Measurements from ENCODE around the gene DHRS11.

Gene DHRS11

DNA sequence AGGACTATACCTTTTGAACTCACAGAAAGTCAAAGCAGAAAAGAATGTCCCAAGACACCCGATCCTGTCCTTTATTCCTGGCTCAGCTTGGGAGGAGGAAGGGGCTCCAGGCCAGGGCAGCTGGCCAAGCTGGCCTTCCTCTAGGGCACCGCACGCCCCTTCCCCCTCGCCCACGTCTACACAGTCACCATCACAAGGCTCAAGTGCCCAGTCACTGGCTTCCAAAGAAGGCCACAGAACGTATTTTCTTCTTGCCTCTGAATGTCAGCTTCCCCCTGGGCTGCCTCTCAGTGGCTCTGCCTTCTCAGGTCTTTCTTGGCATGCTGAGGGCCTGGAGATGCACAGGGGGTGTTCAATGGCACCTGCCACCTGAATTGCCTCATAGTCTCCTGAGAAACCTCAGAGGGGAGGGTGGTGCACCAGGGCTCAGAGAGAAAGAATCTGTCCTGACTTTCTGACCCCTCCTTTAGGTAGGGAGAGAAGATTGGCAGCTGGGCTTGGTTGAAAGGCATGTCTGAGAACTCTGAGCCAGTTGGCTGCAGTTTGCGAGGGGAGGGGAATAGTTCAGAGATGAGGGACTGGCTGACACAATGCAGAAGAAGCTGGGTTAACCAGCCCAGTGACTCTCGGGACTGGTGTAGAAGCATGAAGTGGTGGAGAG is 2.1 kb downstream of the DHRS11 start:
- DNase-seq (ENCODE audit: low read depth), result no peak
- no peak overlapping the region for H3K4me3 ChIP-seq (replicated peaks; ENCODE audit: low read depth, low read length)
- TF ChIP-seq, protein P1, sequence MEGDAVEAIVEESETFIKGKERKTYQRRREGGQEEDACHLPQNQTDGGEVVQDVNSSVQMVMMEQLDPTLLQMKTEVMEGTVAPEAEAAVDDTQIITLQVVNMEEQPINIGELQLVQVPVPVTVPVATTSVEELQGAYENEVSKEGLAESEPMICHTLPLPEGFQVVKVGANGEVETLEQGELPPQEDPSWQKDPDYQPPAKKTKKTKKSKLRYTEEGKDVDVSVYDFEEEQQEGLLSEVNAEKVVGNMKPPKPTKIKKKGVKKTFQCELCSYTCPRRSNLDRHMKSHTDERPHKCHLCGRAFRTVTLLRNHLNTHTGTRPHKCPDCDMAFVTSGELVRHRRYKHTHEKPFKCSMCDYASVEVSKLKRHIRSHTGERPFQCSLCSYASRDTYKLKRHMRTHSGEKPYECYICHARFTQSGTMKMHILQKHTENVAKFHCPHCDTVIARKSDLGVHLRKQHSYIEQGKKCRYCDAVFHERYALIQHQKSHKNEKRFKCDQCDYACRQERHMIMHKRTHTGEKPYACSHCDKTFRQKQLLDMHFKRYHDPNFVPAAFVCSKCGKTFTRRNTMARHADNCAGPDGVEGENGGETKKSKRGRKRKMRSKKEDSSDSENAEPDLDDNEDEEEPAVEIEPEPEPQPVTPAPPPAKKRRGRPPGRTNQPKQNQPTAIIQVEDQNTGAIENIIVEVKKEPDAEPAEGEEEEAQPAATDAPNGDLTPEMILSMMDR (IDR thresholded peaks at IDR 0.05; ENCODE audit: low read length, missing control alignments), result no peak

DNA sequence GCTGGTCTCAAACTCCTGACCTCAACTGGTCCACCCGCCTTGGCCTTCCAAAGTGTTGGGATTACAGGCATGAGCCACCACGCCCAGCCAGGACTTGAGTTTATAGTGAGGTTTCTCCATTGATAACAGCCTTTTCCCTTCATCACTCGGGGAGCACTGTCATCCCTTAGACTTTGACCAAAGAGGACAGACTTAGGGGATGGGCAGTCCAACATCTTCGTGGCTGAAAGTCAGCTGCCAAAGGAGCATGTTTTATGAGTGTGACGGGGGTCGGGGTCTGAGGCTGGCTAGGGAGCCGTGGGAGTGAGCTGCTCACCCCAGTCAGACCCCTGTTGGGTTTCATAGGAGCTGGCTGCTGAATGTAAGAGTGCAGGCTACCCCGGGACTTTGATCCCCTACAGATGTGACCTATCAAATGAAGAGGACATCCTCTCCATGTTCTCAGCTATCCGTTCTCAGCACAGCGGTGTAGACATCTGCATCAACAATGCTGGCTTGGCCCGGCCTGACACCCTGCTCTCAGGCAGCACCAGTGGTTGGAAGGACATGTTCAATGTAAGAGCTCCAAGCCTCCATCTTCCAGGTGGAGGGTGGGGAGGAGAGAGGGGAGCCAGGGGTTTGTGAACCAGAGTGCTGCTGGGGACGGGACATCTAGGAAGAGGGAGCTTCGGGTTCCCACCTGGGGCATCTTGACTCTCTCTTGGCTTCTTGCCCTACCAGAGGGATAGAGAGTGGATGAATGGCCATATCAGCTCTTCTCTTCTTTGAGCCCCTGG is 3.1 kb downstream of the DHRS11 start:
- DNase-seq (ENCODE audit: low read depth), result no peak
- H3K4me3 ChIP-seq (replicated peaks; ENCODE audit: low read depth, low read length), result no peak overlapping the region
- TF ChIP-seq, protein P1 (IDR thresholded peaks at IDR 0.05; ENCODE audit: low read length, missing control alignments), result no peak

DNA sequence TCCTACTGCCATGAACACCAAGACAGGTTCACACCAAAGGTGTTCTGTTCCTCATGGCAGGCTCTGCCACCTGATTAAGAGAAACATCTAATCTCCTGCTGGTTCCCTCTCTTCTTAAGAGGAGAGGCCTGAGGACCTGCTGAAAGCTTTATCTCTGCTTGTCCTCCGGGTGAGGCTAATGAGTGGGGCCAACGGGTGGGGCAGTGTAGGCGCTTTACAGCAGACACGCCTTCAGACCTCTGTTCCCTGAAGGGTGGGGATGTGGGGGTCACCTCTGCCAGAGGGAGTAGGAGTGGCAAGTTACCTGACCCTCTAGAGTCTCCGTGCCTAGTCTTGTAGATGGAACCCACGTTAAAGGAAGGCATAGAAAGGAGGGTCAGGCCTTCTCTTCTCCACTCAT is 5.5 kb downstream of the DHRS11 start:
- TF ChIP-seq, protein P1 (IDR thresholded peaks at IDR 0.05; ENCODE audit: low read length, missing control alignments), result no peak
- no peak for DNase-seq (ENCODE audit: low read depth)
- H3K4me3 ChIP-seq (replicated peaks; ENCODE audit: low read depth, low read length), result no peak overlapping the region

DNA sequence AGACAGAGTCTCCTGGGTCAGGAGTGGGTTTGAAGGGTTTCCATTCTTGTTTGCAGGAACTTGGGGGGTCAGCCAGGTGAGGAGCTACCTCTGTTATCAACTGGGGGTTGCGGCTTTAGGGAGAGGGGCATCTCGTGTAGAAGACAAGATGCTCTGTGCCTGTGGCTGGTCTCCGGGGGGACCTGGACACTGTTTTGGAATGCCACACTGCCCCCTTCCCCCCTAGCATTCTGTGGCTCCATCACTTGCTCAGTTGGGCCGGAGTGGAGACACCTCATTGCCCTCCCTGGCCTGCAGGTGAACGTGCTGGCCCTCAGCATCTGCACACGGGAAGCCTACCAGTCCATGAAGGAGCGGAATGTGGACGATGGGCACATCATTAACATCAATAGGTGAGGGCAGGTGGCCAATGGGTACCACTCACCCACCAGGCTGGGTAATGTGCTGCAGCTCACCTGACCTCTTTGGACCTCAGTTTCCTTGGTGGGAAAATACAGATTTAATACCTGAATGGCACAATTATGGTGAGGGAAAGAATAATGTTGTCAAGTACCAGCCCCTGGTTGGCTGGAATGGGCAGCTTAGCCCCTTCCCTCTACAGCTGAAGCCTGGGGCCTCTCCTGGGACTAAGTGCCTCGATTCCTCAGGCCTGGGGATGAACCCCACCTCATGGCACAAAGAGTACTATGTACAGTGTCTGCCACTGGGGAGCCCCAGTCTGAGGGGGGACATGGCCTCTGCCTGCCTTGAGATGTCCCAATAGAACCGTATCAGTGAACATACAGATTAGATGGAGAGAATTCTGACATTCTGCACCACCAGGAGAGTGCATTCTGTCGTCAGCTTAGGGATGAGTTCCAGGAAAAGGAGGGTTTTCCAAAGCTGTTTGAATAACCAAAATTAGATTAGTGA is 6.4 kb downstream of the DHRS11 start:
- no peak overlapping the region for H3K4me3 ChIP-seq (replicated peaks; ENCODE audit: low read depth, low read length)
- TF ChIP-seq, protein P1 (IDR thresholded peaks at IDR 0.05; ENCODE audit: low read length, missing control alignments), result no peak
- DNase-seq (ENCODE audit: low read depth), result no peak

DNA sequence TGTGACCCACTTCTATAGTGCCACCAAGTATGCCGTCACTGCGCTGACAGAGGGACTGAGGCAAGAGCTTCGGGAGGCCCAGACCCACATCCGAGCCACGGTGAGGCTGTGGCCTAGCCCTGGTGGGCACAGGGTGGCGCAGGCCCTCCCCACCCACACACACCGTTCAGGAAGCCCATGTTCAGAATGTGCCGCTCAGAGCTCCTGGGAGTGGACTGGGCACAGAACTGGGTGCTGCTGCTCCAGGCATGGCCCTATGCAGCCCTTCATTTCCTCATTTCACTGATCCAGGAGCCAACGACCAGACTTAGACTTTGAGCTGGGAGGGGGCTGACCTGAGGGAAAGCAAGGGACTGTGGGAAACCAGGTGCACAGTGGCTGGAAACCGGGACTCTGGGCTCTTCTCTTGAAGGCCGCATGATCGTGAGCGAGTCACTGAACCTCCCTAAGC is 7.3 kb downstream of the DHRS11 start:
- TF ChIP-seq, protein P1 (IDR thresholded peaks at IDR 0.05; ENCODE audit: low read length, missing control alignments), result no peak
- H3K4me3 ChIP-seq (replicated peaks; ENCODE audit: low read depth, low read length), result no peak overlapping the region
- no peak for DNase-seq (ENCODE audit: low read depth)

DNA sequence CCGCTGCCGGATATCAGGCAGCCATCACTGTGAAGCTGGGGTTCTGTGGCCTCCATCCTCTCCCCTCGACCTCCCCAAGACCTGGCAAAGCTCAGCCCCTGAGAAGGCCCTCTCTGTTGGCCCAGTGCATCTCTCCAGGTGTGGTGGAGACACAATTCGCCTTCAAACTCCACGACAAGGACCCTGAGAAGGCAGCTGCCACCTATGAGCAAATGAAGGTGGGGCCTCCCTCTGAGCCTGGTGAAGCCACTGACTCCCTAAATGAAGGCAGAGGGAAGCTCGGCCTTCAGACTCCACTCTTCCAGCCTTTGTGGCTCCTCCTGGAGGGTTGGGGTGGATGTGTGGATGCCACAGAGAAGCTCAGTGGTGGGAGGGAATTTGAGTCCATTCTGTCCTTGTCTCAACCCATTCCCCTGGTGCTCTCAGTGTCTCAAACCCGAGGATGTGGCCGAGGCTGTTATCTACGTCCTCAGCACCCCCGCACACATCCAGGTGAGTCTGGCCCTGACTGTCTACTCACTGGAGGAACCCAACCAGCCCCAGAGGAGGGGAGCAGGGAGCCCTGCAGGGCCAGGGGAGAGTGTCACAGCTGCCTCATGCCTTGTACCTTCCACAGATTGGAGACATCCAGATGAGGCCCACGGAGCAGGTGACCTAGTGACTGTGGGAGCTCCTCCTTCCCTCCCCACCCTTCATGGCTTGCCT is 8.0 kb downstream of the DHRS11 start:
- no peak overlapping the region for H3K4me3 ChIP-seq (replicated peaks; ENCODE audit: low read depth, low read length)
- TF ChIP-seq, protein P1 (IDR thresholded peaks at IDR 0.05; ENCODE audit: low read length, missing control alignments), result no peak
- DNase-seq (ENCODE audit: low read depth), result no peak
